Activated T-helper 17 cell treated with anti-CD3 and anti-CD28 coated beads, Interleukin-2, amount 50 U/mL, for 72 hours (primary cell): ENCODE results near the gene SMPD3. TPM values are rescaled to one million over a fixed set of nuclear protein-coding genes. Genes with fewer than 3 reads are reported as not detected.
A peak's percentile ranks its signal among the peaks of the same experiment; 100 is the strongest.

Experiments used
- ATAC-seq: fragments of 150-1000 bp; cut with Tn5 transposase; replicated peaks from 2 replicates; pipeline ENCODE4 v1.10.0; 2021; ENCODE audit warnings: mild to moderate bottlenecking, moderate library complexity
- H3K27ac Mint-ChIP-seq: one replicate; pipeline ENCODE4 v1.8.0; 2022; ENCODE audit warnings: mixed read lengths
- H3K27me3 Mint-ChIP-seq: one replicate; pipeline ENCODE4 v1.8.0; 2022; ENCODE audit warnings: mixed read lengths
- H3K36me3 Mint-ChIP-seq: one replicate; pipeline ENCODE4 v1.8.0; 2022; ENCODE audit warnings: low read depth, mild to moderate bottlenecking, mixed read lengths
- H3K4me1 Mint-ChIP-seq: one replicate; pipeline ENCODE4 v1.8.0; 2022; ENCODE audit warnings: mixed read lengths
- H3K4me3 Mint-ChIP-seq: one replicate; pipeline ENCODE4 v1.8.0; 2022; ENCODE audit warnings: mild to moderate bottlenecking, mixed read lengths
- H3K9me3 Mint-ChIP-seq: one replicate; pipeline ENCODE4 v1.8.0; 2022; ENCODE audit warnings: mixed read lengths
- total RNA-seq, 2 donors: library from RNA; stranded (reverse); gene quantifications; one replicate each; pipeline ENCODE4 v1.2.3, GENCODE V29; 2022

Gene SMPD3
- total RNA-seq, 2 donors from 2014 or later, result 0.19 to 0.45 TPM

DNA sequence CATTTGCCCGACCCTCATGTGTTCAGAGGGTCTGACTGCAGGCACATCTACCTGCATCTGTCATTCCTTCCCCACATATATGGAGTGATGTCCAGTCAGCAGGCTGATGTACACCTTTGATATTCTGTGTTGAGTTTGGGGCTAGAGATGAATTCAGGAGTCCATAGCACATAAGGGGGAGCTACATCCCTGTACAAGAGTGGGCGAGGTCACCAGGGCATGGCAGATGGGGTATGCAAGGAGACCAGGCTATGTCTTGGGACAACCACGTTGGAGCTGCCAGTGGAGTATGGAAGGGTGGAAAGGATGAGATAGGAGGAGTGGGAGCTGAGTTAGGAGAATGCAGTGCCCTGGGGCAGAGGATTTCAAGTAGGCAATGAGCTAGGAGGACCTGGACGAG, 15.0 kb downstream of the SMPD3 start:
- Mint-ChIP-seq H3K4me1 (peaks cover 5% of the 10 kb centered on the region), H3K4me3 (no peak overlapping the region), H3K36me3 (no peaks in the 10 kb centered on the region), H3K9me3 (peaks cover 3% of the 10 kb centered on the region), H3K27ac (no peak overlapping the region), H3K27me3 (peaks cover under 1% of the 10 kb centered on the region)
- ATAC-seq, result no peak

DNA sequence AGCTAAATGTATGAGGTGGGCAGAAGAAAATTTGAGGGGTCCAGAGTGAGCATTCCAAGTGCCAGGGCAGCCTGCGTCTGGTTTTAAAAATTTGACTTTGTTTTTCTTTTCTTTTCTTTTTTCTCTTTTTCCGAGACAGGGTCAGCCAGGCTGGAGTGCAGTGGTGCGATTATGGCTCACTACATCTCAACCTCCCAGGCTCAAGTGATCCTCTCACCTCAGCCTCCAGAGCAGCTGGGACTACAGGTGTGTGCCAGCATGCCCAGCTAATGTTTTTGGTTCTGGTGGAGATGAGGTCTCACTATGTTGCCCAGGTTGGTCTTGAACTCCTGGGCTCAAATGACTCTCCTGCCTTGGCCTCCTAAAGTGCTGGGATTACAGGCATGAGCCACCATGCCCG, 15.6 kb downstream of the SMPD3 start:
- no peaks in the 10 kb centered on the region for H3K36me3 Mint-ChIP-seq
- H3K4me1 Mint-ChIP-seq, result peaks cover 5% of the 10 kb centered on the region
- peaks cover 3% of the 10 kb centered on the region for H3K9me3 Mint-ChIP-seq
- no peak for ATAC-seq
- no peak overlapping the region for H3K4me3 Mint-ChIP-seq
- H3K27ac Mint-ChIP-seq, result no peak overlapping the region
- no peaks in the 10 kb centered on the region for H3K27me3 Mint-ChIP-seq

- Mint-ChIP-seq H3K27me3 (no peaks in the 10 kb centered on the region), H3K27ac (no peak overlapping the region), H3K9me3 (no peaks in the 10 kb centered on the region), H3K36me3 (no peaks in the 10 kb centered on the region), H3K4me3 (no peak overlapping the region), H3K4me1 (peaks cover 9% of the 10 kb centered on the region)
- ATAC-seq, result no peak
Measured at GRCh38 chr16:68429076-68429854, 19.0 kb downstream of the SMPD3 start.

- no peaks in the 10 kb centered on the region for H3K9me3 Mint-ChIP-seq
- H3K4me1 Mint-ChIP-seq, result peaks cover 9% of the 10 kb centered on the region
- ATAC-seq, result no peak
- H3K36me3 Mint-ChIP-seq, result no peaks in the 10 kb centered on the region
- no peak overlapping the region for H3K27ac Mint-ChIP-seq
- no peak overlapping the region for H3K4me3 Mint-ChIP-seq
- no peaks in the 10 kb centered on the region for H3K27me3 Mint-ChIP-seq
Measured at GRCh38 chr16:68427649-68428303, 20.5 kb downstream of the SMPD3 start.

DNA sequence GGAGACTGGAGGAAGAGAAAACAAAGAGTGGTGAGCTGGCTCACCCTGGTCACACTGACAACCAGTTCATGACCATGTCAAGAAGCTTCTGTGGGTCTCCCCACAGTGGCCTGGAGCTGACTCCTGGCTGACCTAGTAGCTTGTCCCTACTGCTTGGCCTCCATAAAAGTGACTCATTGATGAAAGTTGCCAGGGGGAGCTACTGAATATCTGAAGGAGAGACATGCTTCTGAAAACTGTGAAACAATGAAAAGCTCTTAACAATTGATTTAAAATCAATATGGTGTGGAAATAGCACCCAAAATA, 22.0 kb downstream of the SMPD3 start:
- Mint-ChIP-seq H3K27me3 (no peaks in the 10 kb centered on the region), H3K27ac (no peak overlapping the region), H3K36me3 (no peaks in the 10 kb centered on the region), H3K9me3 (no peaks in the 10 kb centered on the region), H3K4me3 (no peak overlapping the region), H3K4me1 (peaks cover 9% of the 10 kb centered on the region)
- ATAC-seq, result peak; percentile 39

- Mint-ChIP-seq H3K4me3 (no peak overlapping the region), H3K27me3 (no peaks in the 10 kb centered on the region), H3K27ac (no peak overlapping the region), H3K36me3 (no peaks in the 10 kb centered on the region), H3K9me3 (no peaks in the 10 kb centered on the region), H3K4me1 (peaks cover 9% of the 10 kb centered on the region)
- no peak for ATAC-seq
Measured at GRCh38 chr16:68425498-68426346, 22.6 kb downstream of the SMPD3 start.

DNA sequence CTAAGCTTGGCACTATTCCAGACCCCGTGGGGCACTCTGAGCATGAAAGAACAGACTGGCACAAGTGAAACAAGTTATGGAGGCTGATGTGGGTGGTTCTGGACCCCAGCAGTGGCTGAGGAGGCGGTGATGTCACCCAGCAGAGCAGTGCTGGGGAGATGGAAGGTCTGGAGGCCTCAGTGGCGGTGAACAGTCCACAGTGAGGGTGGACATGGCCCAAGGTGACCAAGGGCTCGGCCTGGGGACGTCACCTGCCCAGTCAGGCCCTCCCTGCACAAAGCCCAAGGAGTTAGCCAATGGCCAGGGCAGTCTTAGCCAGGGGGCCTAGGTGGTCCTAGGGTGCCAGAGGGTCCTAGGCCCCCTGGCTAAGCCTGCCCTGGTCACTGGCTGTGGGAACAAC, 24.5 kb downstream of the SMPD3 start:
- peaks cover 17% of the 10 kb centered on the region for H3K4me1 Mint-ChIP-seq
- H3K27me3 Mint-ChIP-seq, result no peaks in the 10 kb centered on the region
- H3K9me3 Mint-ChIP-seq, result no peaks in the 10 kb centered on the region
- no peak for ATAC-seq
- no peaks in the 10 kb centered on the region for H3K36me3 Mint-ChIP-seq
- H3K27ac Mint-ChIP-seq, result no peak overlapping the region
- H3K4me3 Mint-ChIP-seq, result no peak overlapping the region

DNA sequence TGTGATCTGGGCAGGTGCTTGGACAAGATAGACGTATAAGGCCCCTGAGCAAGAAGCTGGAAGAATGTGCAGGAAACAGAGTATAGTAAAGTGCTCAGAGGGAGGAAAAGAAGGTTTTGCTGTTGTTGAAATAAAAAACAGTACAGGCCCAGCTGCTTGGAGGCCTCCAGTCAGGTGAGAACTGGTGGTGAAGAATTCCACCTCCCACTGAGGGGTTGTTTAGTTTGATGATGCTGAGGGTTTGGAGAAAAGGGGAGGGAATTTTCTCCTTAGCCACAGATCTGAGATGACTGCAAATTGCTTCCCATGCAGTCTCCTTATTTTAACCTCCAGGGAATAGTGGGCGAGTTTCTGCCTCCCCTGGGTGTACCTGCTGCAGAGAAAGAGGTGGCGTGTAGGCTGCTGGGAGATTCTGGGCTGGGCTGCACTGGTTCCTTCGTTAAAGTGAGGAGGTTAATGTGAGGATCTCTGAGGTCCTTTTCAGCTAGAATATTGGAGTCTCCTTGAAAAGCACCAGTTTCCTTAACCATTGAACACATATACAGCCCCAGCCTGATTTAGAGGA, 25.8 kb downstream of the SMPD3 start:
- no peaks in the 10 kb centered on the region for H3K27me3 Mint-ChIP-seq
- H3K36me3 Mint-ChIP-seq, result no peaks in the 10 kb centered on the region
- no peaks in the 10 kb centered on the region for H3K9me3 Mint-ChIP-seq
- H3K27ac Mint-ChIP-seq, result peak overlapping the region; percentile 4
- no peak overlapping the region for H3K4me3 Mint-ChIP-seq
- peaks cover 30% of the 10 kb centered on the region for H3K4me1 Mint-ChIP-seq
- ATAC-seq, result no peak

DNA sequence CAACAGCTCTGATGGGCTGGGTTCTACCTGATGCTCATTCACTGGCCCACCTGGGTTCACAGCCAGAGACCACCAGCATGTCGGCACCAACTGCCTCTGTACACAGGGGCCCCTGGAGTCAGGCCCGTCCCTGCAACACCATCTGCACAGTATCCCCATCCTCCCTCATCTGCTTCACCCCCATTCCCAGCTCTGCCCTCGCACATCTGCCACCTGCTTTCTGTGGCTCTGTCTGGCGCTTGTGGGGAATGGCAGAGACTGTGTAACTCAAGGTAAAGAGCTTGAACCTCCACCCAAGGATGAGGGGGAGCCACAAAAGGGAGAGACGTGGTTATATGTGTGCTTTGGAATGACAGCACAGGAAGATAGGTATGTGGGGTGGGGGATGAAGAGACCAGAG, 27.2 kb downstream of the SMPD3 start:
- Mint-ChIP-seq H3K27me3 (no peaks in the 10 kb centered on the region), H3K36me3 (no peaks in the 10 kb centered on the region), H3K4me3 (no peak overlapping the region), H3K9me3 (no peaks in the 10 kb centered on the region), H3K4me1 (peaks cover 37% of the 10 kb centered on the region), H3K27ac (no peak overlapping the region)
- ATAC-seq, result no peak

GRCh38 chr16:68420366-68420942, 27.9 kb downstream of the SMPD3 start:
- no peak for ATAC-seq
- no peaks in the 10 kb centered on the region for H3K27me3 Mint-ChIP-seq
- no peak overlapping the region for H3K4me3 Mint-ChIP-seq
- H3K4me1 Mint-ChIP-seq, result peaks cover 32% of the 10 kb centered on the region
- H3K9me3 Mint-ChIP-seq, result no peaks in the 10 kb centered on the region
- no peaks in the 10 kb centered on the region for H3K36me3 Mint-ChIP-seq
- H3K27ac Mint-ChIP-seq, result no peak overlapping the region

- H3K27me3 Mint-ChIP-seq, result no peaks in the 10 kb centered on the region
- H3K36me3 Mint-ChIP-seq, result no peaks in the 10 kb centered on the region
- H3K9me3 Mint-ChIP-seq, result no peaks in the 10 kb centered on the region
- H3K4me3 Mint-ChIP-seq, result peak overlapping the region; percentile 88
- peak; percentile 87 for ATAC-seq
- peaks cover 40% of the 10 kb centered on the region for H3K4me1 Mint-ChIP-seq
- peak overlapping the region; percentile 87 for H3K27ac Mint-ChIP-seq
Measured at GRCh38 chr16:68417711-68418301, 30.5 kb downstream of the SMPD3 start.

DNA sequence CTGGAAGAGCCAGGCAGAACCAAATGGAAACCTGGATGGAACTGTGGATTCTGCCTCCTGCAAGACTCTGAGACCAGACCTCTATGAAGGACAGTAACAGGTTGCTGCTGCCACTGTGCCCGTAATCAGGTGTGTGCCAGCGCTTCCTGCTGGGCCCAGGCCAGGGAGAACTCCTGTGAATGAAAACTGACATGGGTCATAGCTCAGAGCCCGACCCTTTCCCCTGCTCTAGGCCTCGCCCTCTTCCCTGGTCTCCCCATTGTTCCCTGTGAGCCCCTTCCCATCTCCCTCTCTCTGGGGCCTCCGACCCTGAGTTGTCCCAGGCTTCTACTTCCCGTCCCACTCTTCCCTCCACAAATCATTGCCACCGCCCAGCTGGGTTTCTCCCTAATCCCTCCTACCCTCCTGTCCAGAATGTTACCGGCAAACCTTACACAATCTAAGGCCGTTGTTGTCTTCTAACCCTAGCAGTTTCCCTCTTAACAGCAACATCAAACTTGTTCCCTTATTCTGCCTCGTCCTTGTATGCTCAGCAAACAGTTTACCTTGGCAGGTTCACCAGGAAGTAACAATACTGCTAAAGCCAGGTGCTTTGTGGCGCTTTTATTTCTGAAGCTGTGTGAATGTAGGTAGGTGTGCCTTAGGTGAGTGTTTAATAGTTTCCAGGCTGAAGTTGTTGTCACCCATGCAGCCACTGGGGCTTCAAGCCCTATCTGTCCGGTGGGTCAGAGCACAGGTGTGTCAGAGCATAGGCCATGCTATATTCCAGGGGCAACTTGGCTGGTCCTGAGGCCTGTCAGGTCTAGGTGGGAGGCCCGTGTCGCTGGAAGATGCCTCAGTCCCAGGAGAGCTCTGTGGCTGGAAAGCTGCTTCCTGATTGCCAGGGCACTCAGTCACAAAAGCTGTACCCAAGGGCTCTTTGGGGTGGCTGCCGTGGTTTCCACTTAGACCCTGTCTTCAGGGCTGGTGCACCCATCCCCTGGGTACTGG, 32.0 kb downstream of the SMPD3 start:
- peak overlapping the region; percentile 87 for H3K27ac Mint-ChIP-seq
- H3K4me1 Mint-ChIP-seq, result peaks cover 43% of the 10 kb centered on the region
- H3K36me3 Mint-ChIP-seq, result no peaks in the 10 kb centered on the region
- ATAC-seq, result no peak
- no peaks in the 10 kb centered on the region for H3K27me3 Mint-ChIP-seq
- H3K9me3 Mint-ChIP-seq, result no peaks in the 10 kb centered on the region
- H3K4me3 Mint-ChIP-seq, result no peak overlapping the region

- H3K4me3 Mint-ChIP-seq, result no peak overlapping the region
- ATAC-seq, result no peak
- no peaks in the 10 kb centered on the region for H3K27me3 Mint-ChIP-seq
- H3K9me3 Mint-ChIP-seq, result no peaks in the 10 kb centered on the region
- H3K36me3 Mint-ChIP-seq, result no peaks in the 10 kb centered on the region
- peaks cover 44% of the 10 kb centered on the region for H3K4me1 Mint-ChIP-seq
- H3K27ac Mint-ChIP-seq, result peak overlapping the region; percentile 45
Measured at GRCh38 chr16:68414581-68414980, 33.7 kb downstream of the SMPD3 start.
